Activated CD4-positive, alpha-beta T cell treated with anti-CD3 and anti-CD28 coated beads for 4 hours (primary cell): ENCODE data around the gene ZNF565.
A peak's percentile ranks its signal among the peaks of the same experiment; 100 is the strongest.
"Not testable (repeated sequence)": the region's sequence is repeated elsewhere in the genome, so short reads cannot be mapped to it uniquely, and the experiment has no call there.

Experiments used
- DNase-seq, 2 donors: peaks; one replicate each; pipeline ENCODE4 v3.0.0-alpha.2; 2020

The ZNF565 gene

GRCh38 chr19:36149673-36150406, 64.6 kb downstream of the ZNF565 start:
- DNase-seq, result no peak

GRCh38 chr19:36144624-36145023, 69.8 kb downstream of the ZNF565 start:
- no peak for DNase-seq

GRCh38 chr19:36142496-36142895, 72.0 kb downstream of the ZNF565 start:
- no peak for DNase-seq

GRCh38 chr19:36142046-36142445, 72.4 kb downstream of the ZNF565 start:
- DNase-seq, result no peak

GRCh38 chr19:36141039-36141927, 73.2 kb downstream of the ZNF565 start:
- DNase-seq, result peak; percentile 89 to 95

- peak in 1 of 2 donors; percentile 25 for DNase-seq
These were observed 74.0 kb downstream of the ZNF565 start for GRCh38 chr19:36140304-36141038.

- DNase-seq, result peak; percentile 86 to 91
These were observed 74.8 kb downstream of the ZNF565 start, which contains the start of gene CAPNS1 for GRCh38 chr19:36139473-36140303. Gene CAPNS1, plus strand, starts transcription at chr19:36140066. Its CDS starts 946 bp downstream, at chr19:36141012.

GRCh38 chr19:36139120-36139472, 75.4 kb downstream of the ZNF565 start:
- no peak for DNase-seq

GRCh38 chr19:36136964-36137686, 77.3 kb downstream of the ZNF565 start:
- DNase-seq, result no peak

- not testable (repeated sequence) for DNase-seq
These were observed 79.6 kb downstream of the ZNF565 start for GRCh38 chr19:36134867-36135266.
